Cardiac muscle cell (in vitro differentiated cells and primary cell): ENCODE results near the gene SUSD2. TPM values are rescaled to one million over a fixed set of nuclear protein-coding genes. Genes with fewer than 3 reads are reported as not detected.

Experiments used
- DNase-seq, 2 donors: peaks; one replicate each; pipeline versions ENCODE4 v3.0.0 to v3.0.0-alpha.2; 2010 to 2017; ENCODE audit warnings: low read depth in 1 of 2, low spot score in 1 of 2
- H3K27ac ChIP-seq: fragments of 200-600 bp; sonication (generic); 2 replicates; pipeline ENCODE4 v1.5.1; 2016
- H3K27me3 ChIP-seq: fragments of 200-600 bp; sonication (generic); 2 replicates; pipeline ENCODE4 v1.6.0; 2016; ENCODE audit warnings: control low read depth
- H3K36me3 ChIP-seq: fragments of 200-600 bp; sonication (generic); 2 replicates; pipeline ENCODE4 v1.5.1; 2016; ENCODE audit warnings: control low read depth
- H3K4me1 ChIP-seq: fragments of 200-600 bp; sonication (generic); 2 replicates; pipeline ENCODE4 v1.8.1; 2017; ENCODE audit warnings: low read depth, mild to moderate bottlenecking, mixed run types
- H3K4me3 ChIP-seq: fragments of 200-600 bp; sonication (generic); 2 replicates; pipeline ENCODE4 v1.5.1; 2016; ENCODE audit warnings: mild to moderate bottlenecking
- H3K9me3 ChIP-seq: fragments of 200-600 bp; sonication (generic); 2 replicates; pipeline ENCODE4 v1.5.1; 2017; ENCODE audit warnings: low read depth, mild to moderate bottlenecking, control low read depth
- CTCF ChIP-seq: IDR thresholded peaks from 2 replicates; pipeline ENCODE4 v1.5.1; 2012; ENCODE audit warnings: low read depth, mild to moderate bottlenecking, low read length
- polyA plus RNA-seq: library from polyadenylated mRNA; unstranded; fragments of >200 nt; fragmentation: Nextera tagmentation; extraction: Ambion mirVana; gene quantifications from 2 replicates; pipeline ENCODE4 v1.2.1, GENCODE V29; 2016
- total RNA-seq: library from RNA; depleted of rRNA; stranded (reverse); fragments of >200 nt; gene quantifications from 2 replicates; pipeline ENCODE4 v1.2.3, GENCODE V29; 2016

The SUSD2 gene
- total and polyA plus RNA-seq, 2 experiments from 2014 or later, result 1.8 to 2.6 TPM

GRCh38 chr22:24217384-24217783 is 36.1 kb downstream of the SUSD2 start:
- no peaks in the 10 kb centered on the region for H3K36me3 ChIP-seq
- no peak for TF ChIP-seq CTCF
- no peak overlapping the region for H3K27ac ChIP-seq
- no peaks in the 10 kb centered on the region for H3K27me3 ChIP-seq
- no peak overlapping the region for H3K4me3 ChIP-seq
- no peaks in the 10 kb centered on the region for H3K9me3 ChIP-seq
- H3K4me1 ChIP-seq, result no peaks in the 10 kb centered on the region
- DNase-seq, result no peak

GRCh38 chr22:24219750-24220149 is 38.5 kb downstream of the SUSD2 start:
- Histone ChIP-seq H3K36me3 (no peaks in the 10 kb centered on the region), H3K27ac (no peak overlapping the region), H3K4me3 (no peak overlapping the region), H3K27me3 (no peaks in the 10 kb centered on the region), H3K9me3 (no peaks in the 10 kb centered on the region), H3K4me1 (no peaks in the 10 kb centered on the region)
- no peak for DNase-seq
- TF ChIP-seq CTCF, result no peak

GRCh38 chr22:24224468-24224867 is 43.2 kb downstream of the SUSD2 start:
- Histone ChIP-seq H3K36me3 (no peaks in the 10 kb centered on the region), H3K4me1 (no peaks in the 10 kb centered on the region), H3K27ac (no peak overlapping the region), H3K27me3 (no peaks in the 10 kb centered on the region), H3K4me3 (no peak overlapping the region), H3K9me3 (no peaks in the 10 kb centered on the region)
- TF ChIP-seq CTCF, result no peak
- no peak for DNase-seq

- no peak for DNase-seq
- Histone ChIP-seq H3K27me3 (no peaks in the 10 kb centered on the region), H3K9me3 (no peaks in the 10 kb centered on the region), H3K4me3 (no peak overlapping the region), H3K36me3 (no peaks in the 10 kb centered on the region), H3K27ac (no peak overlapping the region), H3K4me1 (no peaks in the 10 kb centered on the region)
- no peak for TF ChIP-seq CTCF
Measured at GRCh38 chr22:24225044-24225601, 43.8 kb downstream of the SUSD2 start.

- no peaks in the 10 kb centered on the region for H3K36me3 ChIP-seq
- TF ChIP-seq CTCF, result no peak
- no peak overlapping the region for H3K27ac ChIP-seq
- DNase-seq, result no peak
- peaks cover 3% of the 10 kb centered on the region for H3K4me1 ChIP-seq
- H3K4me3 ChIP-seq, result no peak overlapping the region
- H3K9me3 ChIP-seq, result no peaks in the 10 kb centered on the region
- no peaks in the 10 kb centered on the region for H3K27me3 ChIP-seq
Measured at GRCh38 chr22:24225951-24226350, 44.7 kb downstream of the SUSD2 start.
